HG02981 (cell line): ENCODE measurements around the gene SNX14.
"Not testable (repeated sequence)": the region's sequence is repeated elsewhere in the genome, so short reads cannot be mapped to it uniquely, and the experiment has no call there.

ENCODE experiments used
- ATAC-seq: cut with Tn5 transposase; IDR thresholded peaks from one replicate; pipeline ENCODE4 v1.9.1; 2021; ENCODE audit warnings: mild to moderate bottlenecking, moderate library complexity; ENCODE audit not compliant: unreplicated experiment

The SNX14 gene

GRCh38 chr6:85585741-85586140, 7.9 kb downstream of the SNX14 start:
- no peak for ATAC-seq

GRCh38 chr6:85582832-85583231, 10.8 kb downstream of the SNX14 start:
- ATAC-seq = not testable (repeated sequence)

GRCh38 chr6:85581572-85581971, 12.1 kb downstream of the SNX14 start:
- ATAC-seq = no peak

DNA sequence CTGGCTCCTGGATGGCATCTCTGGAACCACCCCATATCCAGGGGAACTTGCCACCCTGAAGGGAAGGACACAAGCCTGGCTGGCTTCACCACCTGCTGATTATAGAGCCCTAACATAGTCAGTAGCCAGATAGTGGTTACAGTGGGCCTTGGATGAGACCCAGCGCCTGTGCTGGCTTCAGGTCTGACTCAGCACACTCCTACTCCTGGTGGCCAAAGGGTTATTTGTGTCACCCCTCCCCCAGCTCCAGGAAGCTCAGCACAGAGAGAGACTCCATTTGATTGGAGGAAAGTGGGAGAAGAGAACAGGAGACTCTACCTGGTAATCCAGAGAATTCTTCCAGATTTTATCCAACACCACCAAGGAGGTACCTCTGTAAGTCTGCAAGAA, 12.8 kb downstream of the SNX14 start:
- peak; percentile 71 for ATAC-seq

GRCh38 chr6:85580118-85580877, 13.4 kb downstream of the SNX14 start:
- ATAC-seq = peak; percentile 30

- ATAC-seq = no peak
Observed at GRCh38 chr6:85579581-85579980, 14.1 kb downstream of the SNX14 start.

DNA sequence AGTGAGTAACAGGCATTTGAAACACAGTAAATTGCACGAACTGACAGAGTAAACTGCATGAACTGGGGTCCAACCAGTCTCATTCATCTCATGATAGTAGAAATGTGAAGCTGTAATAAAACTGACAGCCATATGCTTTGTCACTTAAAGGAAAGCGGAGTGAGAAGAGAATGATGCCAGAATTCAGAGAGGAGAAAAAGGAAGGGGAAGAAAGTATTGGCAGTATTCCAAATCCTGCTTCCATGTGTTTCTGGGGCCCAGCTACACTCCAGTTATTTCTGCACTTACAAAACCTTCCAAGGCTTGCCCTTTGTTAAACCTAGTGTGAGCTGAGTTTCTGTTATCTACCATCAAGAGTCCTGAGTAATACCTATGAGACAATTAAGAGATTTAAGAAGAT, 17.2 kb downstream of the SNX14 start:
- ATAC-seq = no peak

DNA sequence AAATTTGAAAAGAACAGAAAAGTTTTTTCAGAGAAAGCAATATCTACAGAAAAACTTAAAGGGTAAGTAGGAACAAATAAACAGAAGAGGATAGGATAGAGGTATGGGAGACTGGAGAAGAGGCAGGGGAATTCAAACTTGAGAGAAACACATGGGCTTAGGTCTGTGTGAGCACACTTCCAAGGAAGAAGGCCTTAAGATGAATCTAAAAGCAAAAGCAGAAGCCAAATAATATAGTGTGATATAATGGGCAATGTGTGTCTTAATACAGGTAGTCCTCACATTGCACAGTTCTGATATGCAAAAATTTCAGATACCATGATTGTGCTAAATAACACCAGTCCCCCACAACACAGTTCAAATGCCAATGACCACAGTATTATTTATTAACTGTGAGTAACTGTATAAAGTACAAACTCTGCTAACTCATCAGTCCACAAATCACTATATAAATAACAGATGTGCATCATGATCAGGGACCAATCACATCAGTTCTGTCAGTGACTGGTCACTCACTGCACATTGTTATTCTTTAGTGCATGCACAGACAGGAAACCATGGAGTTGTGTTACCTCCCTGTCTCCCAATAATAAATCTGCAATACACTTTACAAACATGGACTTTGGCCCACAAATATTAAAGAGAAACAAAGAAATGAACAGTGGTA, 18.6 kb downstream of the SNX14 start:
- ATAC-seq = peak; percentile 53

DNA sequence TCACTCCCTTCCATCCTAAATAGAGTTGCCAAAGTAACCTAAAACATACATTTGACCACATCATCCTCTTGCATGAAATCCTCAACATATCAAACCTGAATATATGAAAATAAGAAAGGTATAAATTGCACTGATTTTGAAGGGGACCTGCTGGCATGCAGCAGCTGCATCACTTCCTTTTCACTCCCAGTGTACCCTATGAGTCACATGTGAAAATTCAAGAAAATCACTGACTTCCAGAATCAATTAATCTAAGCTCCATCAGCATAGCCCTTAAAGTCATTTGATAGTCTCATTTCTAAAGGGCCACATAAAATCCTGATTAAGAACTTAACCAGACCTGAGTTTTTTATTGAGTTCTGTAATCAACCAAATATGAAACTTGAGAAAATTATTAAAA, 24.3 kb downstream of the SNX14 start:
- ATAC-seq = no peak

- ATAC-seq = no peak
Observed at GRCh38 chr6:85568411-85568810, 25.2 kb downstream of the SNX14 start.

DNA sequence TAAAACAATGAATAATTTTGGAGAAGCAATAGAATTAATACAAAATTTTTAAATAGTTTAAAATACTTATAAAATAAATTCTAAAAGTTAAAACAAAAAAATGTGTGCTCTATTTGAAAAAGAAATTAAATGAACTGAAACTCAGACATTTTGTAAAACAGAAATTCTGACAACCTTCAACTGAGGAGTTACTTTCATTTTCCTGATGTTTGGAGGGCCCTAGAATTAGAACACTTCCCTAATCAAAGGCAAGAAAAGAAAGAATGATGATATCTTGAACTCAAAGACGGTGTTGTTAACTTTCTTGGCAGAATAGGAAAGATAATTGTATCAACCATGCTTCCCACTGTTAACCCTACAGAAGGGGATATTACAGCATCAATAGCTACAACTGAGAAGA, 27.9 kb downstream of the SNX14 start:
- ATAC-seq = no peak

DNA sequence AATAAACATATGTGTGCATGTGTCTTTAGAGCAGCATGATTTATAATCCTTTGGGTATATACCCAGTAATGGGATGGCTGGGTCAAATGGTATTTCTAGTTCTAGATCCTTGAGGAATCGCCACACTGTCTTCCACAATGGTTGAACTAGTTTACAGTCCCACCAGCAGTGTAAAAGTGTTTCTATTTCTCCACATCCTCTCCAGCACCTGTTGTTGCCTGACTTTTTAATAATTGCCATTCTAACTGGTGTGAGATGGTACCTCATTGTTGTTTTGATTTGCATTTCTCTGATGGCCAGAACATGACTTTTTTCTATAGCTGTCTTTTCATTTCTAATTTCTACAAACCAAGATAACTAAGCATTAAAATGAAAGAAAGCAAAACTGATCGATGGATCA, 29.4 kb downstream of the SNX14 start:
- ATAC-seq = not testable (repeated sequence)

DNA sequence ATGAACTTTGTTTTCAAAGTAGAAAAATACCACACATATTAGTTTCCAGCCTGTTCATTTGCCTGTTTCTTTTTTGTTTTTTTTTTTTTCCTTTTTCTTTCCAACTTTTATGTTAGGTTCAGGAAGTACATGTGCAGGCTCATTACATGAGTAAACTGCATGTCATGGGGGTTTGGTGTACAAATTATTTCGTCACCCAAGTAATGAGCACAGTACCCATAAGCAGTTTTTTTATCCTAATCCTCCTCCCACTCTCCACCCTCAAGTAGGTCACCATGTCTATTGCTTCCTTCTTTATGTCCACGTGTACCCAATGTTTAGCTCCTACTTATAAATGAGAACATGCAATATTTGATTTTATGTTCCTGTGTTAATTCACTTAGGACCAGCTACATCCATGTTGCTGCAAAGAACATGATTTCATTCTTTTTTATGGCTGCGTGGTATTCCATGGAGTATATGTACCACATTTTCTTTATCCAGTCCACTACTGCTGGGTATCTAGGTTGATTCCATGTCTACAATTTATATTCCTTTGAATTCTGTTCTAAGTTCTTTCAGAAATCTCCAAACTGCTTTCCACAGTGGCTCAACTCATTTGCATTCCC, 31.8 kb downstream of the SNX14 start:
- no peak for ATAC-seq

DNA sequence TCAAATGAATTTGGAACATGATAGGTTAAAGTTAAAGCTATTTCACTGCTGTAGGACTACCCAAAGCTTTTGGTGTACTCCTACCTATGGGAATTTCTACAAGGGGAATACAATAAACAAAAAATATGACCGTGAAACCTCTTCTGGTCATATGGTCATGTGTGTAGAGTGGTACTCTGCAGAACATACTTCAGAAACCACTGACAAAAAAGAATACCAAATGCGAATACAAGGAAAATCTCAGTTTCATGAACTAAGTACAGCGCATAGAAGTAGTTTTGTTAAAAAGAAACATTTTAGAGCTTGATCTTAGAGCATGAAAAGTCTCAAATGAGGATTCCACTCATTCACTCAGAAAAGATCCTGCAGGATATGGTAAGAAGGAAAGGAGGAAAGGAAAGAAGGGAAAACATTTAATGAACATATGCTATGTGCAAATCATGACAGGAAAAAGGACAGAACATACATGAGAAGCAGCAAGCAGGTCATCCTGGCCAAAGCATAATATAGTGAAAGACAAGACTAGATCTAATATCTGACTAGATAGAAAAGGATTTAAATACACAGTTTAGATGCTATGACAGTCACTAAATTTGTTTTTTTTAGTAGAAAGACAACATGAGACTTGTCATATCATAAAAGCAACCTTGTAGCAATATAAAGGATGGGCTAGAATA, 36.5 kb downstream of the SNX14 start:
- no peak for ATAC-seq

GRCh38 chr6:85552652-85553051, 41.0 kb downstream of the SNX14 start:
- ATAC-seq = no peak

GRCh38 chr6:85551264-85551663, 42.4 kb downstream of the SNX14 start:
- no peak for ATAC-seq

DNA sequence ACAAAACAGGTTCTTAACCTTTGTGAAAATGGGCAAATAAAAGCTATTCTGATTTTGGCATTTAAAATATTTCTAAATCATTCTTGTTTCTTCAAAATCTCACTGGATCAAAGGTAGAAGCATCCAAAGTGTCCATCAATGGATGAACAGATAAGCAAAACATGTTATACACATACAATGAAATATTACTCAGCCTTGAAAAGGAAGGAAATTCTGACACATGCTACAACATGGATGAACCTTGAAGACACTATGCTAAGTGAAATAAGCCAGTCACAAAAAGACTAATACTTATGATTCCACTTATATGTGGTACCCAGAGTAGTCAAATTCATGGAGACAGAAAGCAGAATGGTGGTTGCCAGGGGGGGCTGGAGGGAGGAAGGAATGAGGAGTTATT, 45.9 kb downstream of the SNX14 start:
- ATAC-seq = no peak

DNA sequence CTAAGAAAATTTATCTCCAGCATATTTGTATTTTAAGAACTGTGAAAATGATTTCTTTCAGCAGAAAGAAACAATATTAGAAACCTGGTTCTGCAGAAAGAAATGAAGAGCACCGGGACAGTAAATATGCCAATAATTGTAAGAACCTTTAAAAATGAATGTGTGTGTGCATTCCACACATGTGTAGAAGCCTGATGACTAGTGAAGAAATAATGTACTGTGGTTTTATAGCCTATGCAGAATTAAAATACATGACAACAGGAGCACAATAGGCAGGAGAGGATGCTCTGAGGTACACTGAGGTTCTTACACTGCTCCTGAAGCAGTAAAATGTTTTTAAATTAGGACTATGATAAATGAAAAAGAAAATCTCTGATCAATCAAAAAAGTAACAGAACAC, 48.9 kb downstream of the SNX14 start:
- ATAC-seq = no peak

GRCh38 chr6:85537055-85537494, 56.6 kb downstream of the SNX14 start:
- ATAC-seq = no peak

GRCh38 chr6:85524281-85524680, 69.4 kb downstream of the SNX14 start:
- ATAC-seq = not testable (repeated sequence)

GRCh38 chr6:85516168-85516567, 77.5 kb downstream of the SNX14 start:
- ATAC-seq = no peak
